Measurements from ENCODE around the gene RAPGEF1.

DNA sequence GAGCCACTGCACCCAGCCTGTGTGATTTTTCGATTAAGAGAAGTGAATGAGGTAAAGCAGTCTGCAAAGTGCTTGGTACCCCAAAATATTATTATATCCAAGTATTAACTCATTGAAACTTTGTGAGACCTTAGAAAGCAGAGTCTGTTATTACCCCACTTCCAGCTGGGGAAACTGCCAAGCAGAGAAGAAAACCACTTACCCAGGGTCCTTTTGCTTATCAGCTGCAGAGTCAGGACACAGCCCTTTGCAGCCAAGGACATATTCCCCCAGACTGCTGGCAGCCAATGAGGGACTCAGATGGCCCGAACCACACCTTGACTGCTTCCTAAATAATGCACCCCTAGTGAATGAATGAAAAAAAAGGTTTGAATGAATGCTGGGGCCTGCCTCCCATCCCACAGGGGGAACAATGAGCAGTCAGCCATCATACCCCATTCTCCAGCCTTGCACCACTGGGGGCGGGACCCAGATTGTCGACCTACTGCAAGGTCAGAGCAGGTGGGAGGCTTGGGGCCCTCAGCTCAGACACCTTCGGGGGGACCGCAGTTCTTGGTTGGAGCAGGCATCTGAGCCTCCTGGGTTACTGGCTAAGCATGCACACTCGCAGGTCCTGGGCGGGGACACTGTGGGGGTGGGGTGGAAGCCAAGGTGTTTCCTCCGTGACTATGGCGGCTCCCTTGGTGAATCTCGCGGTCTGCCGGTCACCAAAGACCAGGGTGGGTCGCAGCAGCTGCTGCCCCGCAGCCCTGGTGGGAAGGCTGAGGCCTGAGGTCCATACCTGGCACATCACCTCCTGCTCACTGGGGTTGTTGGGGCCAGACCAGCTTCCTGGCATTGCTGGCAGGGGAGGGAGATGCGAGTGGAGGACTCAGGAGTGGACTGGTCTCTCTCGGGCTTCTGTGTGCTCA is 164.9 kb downstream of the RAPGEF1 start:
- TF ChIP-seq EP300 (IDR thresholded peaks at IDR 0.05) (no peak), POLR2A (IDR thresholded peaks at IDR 0.05) (no peak)
- TF ChIP-seq, protein P1, sequence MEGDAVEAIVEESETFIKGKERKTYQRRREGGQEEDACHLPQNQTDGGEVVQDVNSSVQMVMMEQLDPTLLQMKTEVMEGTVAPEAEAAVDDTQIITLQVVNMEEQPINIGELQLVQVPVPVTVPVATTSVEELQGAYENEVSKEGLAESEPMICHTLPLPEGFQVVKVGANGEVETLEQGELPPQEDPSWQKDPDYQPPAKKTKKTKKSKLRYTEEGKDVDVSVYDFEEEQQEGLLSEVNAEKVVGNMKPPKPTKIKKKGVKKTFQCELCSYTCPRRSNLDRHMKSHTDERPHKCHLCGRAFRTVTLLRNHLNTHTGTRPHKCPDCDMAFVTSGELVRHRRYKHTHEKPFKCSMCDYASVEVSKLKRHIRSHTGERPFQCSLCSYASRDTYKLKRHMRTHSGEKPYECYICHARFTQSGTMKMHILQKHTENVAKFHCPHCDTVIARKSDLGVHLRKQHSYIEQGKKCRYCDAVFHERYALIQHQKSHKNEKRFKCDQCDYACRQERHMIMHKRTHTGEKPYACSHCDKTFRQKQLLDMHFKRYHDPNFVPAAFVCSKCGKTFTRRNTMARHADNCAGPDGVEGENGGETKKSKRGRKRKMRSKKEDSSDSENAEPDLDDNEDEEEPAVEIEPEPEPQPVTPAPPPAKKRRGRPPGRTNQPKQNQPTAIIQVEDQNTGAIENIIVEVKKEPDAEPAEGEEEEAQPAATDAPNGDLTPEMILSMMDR (IDR thresholded peaks at IDR 0.05), result no peak

Measured in ovary (tissue), 3 donors.